Muscle of arm (tissue), 14 donors: Measurements from ENCODE around the gene TAC4. TPM values are rescaled to one million over a fixed set of nuclear protein-coding genes. Genes with fewer than 3 reads are reported as not detected.
A peak's percentile ranks its signal among the peaks of the same experiment; 100 is the strongest.

ENCODE experiments used
- DNase-seq: peaks from one replicate; pipeline ENCODE4 v3.0.0-alpha.2; 2013
- long read RNA-seq, 11 donors: transcript quantifications; one replicate each; lab custom pipeline, GENCODE V29; 2026
- polyA plus RNA-seq, 12 donors: library from polyadenylated mRNA; unstranded; fragments of 120-200 nt; gene quantifications; one replicate each; pipeline ENCODE4 v1.2.1, GENCODE V29; 2013; ENCODE audit not compliant: insufficient read length in 12 of 12

Gene TAC4
- 1 to 10 TPM in 9 of 12 donors, under 1 TPM in 1, not detected in 2; 0.88 to 4.1 (median 1.7) TPM for polyA plus RNA-seq
- long read RNA-seq, donor 1: 0 reads
- long read RNA-seq, donor 2: 0 reads
- long read RNA-seq, donor 3: 0 reads
- long read RNA-seq, donor 4: 0 reads
- long read RNA-seq, donor 5, partial matches to known transcripts: 0 of 2 reads
- long read RNA-seq, donor 5, other reads (novel, unspliced or antisense): 0 of 2 reads
- long read RNA-seq, donor 6: 0 reads
- long read RNA-seq, donor 7: 0 reads
- long read RNA-seq, donor 8, partial matches to known transcripts: 0 of 1 reads
- long read RNA-seq, donor 8, other reads (novel, unspliced or antisense): 0 of 1 reads
- long read RNA-seq, donor 9: 0 reads
- long read RNA-seq, donor 10: 0 reads
- long read RNA-seq, donor 11: 0 reads

DNA sequence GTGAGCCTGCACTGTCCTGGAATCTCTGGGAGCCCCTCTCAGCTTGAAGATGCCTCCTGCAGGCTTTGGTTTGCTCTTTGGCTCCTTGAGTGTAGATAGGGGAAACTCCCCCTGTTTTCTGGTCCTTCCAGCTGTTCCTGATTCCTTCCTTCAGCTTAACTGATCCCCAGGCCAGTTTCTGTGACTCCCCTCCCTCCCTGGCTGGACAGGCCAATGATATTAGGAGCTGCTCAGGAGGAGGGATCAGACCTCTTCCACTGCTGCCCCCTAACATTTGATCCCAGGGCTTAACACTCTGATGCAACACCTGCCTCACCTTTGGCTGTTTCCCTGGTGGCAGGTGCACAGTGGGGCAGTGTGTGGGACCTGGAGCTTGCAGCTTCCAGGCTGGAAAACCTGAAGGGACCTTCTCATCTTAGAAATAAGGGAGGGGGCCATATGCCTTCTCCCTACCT is at the start of gene TAC4:
Gene TAC4 (minus strand): TSS at position 51 of the 455 bp plus-strand sequence. CDS start 52 bp downstream, outside the sequence.
- DNase-seq: no peak

GRCh38 chr17:49896860-49897259 is 49.0 kb upstream of the TAC4 start:
- DNase-seq: no peak

- DNase-seq: no peak
Measured at GRCh38 chr17:49896222-49896621, 48.4 kb upstream of the TAC4 start.

DNA sequence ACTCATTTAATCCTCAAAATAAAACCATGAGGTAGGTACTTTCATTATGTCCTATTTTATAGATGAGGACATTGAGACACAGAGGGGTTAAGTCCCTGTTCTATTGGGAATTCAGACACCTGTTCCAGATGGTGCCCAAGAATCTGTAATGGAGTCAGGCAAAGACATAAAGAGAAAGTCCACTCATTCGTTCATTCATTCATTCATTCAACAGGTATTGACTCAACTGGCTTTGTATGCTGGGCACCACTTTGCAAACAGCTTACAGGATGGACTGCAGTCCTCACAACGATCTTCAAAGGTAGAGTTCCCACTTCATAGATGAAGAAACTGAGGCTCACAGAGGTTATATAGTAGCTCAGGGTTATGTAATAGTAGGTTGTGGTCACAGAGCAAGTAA is 47.9 kb upstream of the TAC4 start:
- no peak for DNase-seq

DNA sequence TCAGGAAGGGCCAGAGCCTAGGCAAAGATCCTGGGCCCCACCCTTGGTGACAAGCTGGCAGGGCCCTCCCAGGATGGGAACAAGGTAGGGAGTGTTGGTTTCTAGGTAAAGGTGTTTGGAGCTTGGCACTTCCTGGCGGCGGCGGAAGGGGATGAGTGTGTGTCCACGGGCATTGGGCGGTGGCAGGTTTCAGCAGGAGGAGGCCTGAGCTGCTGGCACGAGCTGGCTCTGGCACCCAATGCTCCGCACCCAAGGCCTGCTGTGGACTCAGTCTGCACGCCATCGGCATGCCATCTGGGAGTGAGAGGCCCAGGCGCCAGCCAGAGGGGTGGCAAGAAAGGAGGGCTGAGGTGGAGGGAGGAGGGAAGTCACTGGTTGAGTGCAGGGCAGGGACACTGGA is 46.9 kb upstream of the TAC4 start:
- DNase-seq: no peak

DNA sequence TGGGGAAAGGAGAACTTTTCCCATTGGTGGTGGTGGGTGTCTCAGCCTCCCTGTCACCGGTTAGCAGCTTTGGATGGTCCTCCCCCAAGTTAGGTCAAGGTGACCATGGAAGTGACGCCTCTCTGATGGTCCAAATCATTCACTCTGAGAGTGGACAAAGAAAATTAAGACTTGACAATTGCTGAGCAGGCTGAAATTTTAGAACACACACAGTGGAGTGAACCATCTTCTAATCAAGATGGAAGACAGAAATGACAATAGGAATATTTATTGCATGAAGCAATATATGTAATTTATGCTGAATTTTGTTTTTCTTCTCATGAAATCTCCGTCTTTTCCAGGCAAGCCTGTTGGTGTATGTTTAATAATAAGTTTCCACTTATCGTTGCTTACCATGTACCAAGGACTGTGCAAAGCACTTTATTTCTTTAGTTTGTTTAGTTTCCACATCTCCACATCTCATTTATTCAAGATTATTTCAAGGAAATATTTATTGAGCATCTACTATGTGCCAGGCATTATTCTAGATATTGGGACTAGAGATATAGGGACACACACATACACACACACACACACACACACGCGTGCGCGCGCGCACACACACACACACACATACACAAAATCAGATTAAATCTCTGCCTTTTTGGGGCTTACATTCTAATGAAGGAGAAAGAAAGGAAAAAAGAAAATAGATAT is 44.0 kb upstream of the TAC4 start:
- no peak for DNase-seq

DNA sequence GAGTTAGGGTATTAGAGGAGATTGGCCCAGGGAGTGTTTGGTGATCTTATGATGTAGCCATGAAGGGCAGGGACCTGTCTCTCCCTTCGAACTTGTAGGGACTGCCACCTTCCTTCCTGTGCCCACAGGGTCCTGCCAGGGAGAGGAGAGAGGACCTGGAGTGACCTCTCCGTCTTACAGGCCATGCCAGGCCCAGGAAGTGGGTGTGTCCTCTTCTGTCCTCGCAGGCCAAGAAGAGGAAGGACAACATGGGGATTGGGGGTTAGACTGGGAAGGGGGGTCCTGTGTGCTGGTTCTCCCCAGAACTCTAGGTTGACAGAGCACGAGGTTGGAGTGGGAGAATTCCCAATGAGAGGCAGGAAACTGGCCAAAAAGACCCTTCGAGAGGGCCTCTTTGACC is 43.4 kb upstream of the TAC4 start:
- DNase-seq: no peak

GRCh38 chr17:49890852-49891251 is 43.0 kb upstream of the TAC4 start:
- DNase-seq: no peak

DNA sequence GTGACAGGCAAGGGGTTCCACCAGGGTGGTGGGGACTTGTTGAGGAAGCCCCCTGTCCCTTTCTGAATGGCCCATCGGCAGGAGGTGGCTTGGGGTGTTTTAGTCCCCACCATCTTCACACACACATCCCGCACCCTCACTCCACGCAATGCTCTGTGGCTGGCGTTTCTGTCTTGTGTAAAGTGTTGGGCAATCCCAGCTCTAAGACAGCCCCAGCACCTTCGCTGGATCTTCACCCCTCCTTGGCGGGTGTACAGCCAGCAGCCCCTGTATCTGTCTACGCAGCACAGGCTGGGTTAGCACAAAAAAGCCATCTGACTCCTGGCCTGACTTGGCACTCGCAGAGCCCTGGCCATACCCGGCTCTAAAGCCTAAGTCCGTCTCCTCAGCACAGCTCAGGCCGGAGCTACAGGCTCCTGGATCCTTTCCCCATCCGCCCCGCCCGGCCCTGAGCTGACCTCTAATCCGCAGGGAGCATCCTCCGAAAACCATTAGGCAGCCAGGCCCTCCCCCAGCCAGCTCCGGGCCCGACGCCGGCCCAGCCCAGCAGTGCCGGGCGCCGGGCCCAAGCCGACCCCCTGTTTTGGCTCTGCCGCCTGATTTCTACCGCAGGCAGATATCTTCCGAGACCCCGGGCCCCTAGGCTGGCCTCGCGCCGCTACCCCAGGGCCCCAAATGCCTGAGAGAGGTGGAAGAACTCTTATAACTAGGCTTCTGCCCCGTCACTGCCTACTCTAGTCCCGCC is 42.4 kb upstream of the TAC4 start:
- peak; percentile 46 for DNase-seq

GRCh38 chr17:49889500-49889899 is 41.6 kb upstream of the TAC4 start:
- no peak for DNase-seq

DNA sequence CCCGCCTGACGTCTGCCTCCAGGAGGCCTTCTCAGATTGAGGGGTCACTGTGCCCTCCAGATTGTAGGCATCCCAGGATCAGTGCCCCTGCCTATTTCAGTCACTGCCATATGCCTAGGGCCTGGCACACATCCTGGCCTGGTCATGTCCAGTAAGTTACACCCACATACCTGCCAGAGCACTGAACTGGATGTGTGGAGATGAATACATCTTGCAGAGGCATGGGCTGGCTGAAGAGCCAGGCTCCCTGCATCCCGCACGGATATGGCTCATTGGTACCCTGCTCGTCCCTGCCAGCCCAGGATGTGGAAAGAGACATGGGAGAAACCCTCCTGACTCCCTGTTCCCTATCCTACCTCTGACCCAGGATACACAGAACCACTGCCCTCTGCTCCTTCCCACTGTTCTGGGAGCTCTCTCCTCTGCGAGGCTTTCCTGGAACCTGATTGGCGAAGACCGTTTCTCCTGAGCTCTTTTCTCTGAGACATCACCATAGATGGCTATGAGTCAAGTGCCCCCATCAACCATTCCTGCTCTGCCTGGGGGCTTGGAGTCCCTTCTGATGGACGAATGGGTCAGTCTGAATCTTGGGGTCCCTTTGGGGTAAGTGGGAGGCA is 40.0 kb upstream of the TAC4 start:
- DNase-seq: no peak

DNA sequence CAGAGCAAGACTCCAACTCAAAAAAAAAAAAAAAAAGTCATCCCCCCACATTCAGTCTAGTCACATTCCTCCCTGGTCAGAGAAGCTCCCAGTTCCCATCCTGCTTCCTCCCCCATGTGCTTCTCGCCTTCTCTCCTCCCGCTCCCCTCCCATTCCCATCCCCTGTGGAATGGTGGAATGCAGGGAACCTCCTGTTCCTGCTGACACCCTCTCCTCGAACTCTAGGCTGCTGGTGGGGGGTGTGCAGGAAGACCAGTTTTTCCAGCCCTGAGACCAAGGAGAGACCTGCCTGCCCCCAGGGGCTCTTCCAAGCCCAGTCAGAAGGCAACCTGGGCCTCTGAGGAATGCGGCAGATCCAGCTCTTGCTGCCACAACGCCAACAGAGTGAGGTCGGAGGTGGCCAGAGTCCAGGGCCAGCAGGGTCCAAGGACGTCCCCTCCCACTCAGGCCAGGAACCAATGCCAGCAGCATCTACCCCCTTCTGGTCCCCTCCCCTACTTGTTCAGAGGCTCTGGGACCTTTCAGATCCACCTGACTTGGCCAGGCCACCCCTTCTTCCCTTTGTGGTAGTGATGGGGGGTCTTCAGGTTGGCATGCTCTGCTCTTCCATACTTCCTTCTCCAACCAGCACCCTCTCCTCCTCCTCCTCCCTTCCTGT is 39.3 kb upstream of the TAC4 start:
- DNase-seq: no peak

GRCh38 chr17:49886036-49886435 is 38.2 kb upstream of the TAC4 start:
- no peak for DNase-seq

- DNase-seq: no peak
Measured at GRCh38 chr17:49882434-49882833, 34.6 kb upstream of the TAC4 start.

- DNase-seq: no peak
Measured at GRCh38 chr17:49881054-49881402, 33.2 kb upstream of the TAC4 start.

DNA sequence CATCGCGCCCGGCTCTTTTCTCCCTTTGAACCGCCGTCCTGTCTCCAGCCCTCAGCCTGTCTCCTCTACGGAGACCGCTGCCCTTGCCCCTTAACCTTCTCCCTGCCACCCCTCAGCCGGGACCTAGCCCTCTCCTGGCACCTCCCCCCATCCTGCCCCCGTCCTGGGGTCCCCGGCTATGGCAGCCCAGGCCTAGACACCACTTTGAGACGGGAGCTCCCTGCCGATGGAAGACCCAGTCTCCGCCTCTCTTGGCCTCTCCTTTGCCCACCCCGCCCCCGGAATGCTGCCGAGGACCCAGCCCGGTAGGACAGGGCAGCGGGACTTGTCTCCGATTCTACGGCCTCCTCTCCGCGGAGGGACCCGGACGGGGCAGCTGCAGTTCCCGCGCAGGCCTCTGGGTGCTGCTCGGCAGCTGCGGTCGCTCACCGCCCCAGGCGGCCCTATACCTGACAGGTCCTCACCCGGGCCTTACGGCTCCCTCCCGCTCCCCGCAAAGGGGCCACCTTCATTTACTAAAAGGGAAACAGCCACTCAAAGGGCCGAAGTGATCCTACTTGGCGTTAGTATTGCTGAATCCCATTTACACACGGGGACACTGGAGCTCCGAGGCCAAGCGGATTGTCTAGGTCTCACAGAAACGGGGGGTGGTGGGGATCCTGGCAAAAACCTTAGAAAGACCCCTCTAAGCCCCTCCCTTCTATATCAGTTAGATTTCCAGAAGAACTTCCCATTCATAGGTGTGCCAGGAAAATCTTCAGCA is 32.6 kb upstream of the TAC4 start:
- peak; percentile 47 for DNase-seq

DNA sequence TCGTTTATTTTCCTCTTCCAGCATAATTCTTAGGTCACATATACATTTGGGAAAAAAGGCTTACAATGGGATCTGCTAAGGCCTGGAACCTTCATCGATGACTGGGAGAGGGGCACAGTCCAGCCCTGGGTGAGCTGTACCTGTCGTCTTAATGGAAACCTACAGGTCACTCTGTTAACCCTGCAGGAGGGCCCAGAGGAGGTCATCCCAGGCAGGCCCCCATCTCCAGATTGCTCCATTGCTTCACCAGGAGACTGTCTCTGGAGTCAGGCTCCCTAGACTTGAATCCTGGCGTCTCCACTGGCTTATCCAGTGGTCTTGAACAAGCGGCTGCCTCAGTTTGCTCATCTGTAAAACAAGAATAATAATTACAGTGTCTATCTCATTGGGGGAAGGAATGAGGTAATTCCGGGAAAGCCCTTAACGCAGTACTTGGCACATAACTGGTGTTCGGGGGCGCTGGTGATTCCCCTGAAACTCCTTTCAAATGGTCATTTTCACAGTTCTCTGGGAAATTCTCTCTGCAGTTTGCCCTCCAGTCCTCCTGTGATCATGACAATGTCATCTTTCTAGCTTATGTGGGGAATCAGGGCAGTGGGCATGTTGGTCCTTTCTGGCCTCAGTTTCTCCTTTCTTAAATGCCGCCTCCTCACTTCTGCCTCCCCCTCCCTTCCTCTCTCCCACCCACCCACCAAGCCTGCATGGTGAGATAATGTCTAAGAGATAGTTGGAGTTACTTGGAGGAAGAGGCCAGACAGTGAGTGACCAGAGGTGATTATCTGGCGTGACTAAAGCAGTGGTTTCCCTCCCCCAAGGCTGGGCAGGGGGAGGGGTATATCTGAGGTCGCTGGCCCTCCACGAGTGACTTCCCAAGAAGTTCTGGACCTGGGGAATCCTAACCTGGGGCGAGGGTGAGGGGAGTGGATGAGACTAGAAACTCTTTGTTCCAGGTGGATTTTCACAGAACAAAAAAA is 31.3 kb upstream of the TAC4 start:
- no peak for DNase-seq

- DNase-seq: no peak
Measured at GRCh38 chr17:49875685-49876084, 27.8 kb upstream of the TAC4 start.

DNA sequence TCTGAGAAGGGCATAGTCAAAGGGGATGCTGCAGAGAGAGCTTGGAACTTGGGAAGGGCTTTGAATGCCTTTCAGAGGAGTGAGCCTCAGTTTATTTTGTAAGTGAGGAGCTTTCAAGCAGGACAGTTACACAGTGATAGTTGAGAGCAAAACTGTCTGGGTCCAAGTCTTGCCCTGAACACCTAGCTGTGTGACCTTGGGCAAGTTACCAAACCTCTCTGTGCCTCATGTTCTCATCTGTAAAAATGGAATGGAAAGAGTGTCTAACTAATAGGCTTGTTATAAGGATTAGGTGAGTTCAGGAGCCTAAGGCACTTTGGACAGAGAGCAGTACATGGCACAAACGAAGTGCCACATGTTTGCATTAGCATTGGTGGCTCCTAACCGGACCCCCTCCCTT is 27.0 kb upstream of the TAC4 start:
- DNase-seq: no peak

- no peak for DNase-seq
Measured at GRCh38 chr17:49873926-49874325, 26.1 kb upstream of the TAC4 start.
